CD14-positive monocyte (primary cell): Measurements from ENCODE around the gene TRIM38. TPM values are rescaled to one million over a fixed set of nuclear protein-coding genes. Genes with fewer than 3 reads are reported as not detected.
A peak's percentile ranks its signal among the peaks of the same experiment; 100 is the strongest.

Source experiments
- DNase-seq, 3 donors: peaks; one replicate each; pipeline ENCODE4 v3.0.0-alpha.2; 2011 to 2022
- H2AFZ ChIP-seq: 2 replicates; pipeline ENCODE4 v1.6.0; 2012; ENCODE audit warnings: mild to moderate bottlenecking, low read depth, low read length, inconsistent platforms; ENCODE audit not compliant: insufficient read depth, poor library complexity, severe bottlenecking
- H3K27ac ChIP-seq, 2 donors: 1 replicate in 1 of 2; 2 replicates in 1 of 2; pipeline ENCODE4 v1.5.1; 2012 to 2013; ENCODE audit warnings: low read length in 2 of 2, control low read depth in 1 of 2, inconsistent platforms in 1 of 2, low read depth in 1 of 2, mild to moderate bottlenecking in 1 of 2
- H3K27me3 ChIP-seq, 2 donors: one replicate each; pipeline versions ENCODE4 v1.6.0 to v1.6.1; 2011 to 2013; ENCODE audit warnings: low read length in 2 of 2; ENCODE audit not compliant: control insufficient read depth in 2 of 2, insufficient read depth in 2 of 2
- H3K36me3 ChIP-seq, 2 donors: replicated peaks in 1 of 2; 1 replicate in 1 of 2; 2 replicates in 1 of 2; pipeline versions ENCODE4 v1.5.1 to v1.6.1; 2012 to 2013; ENCODE audit warnings: low read length in 2 of 2, control low read depth in 1 of 2, inconsistent platforms in 1 of 2, mild to moderate bottlenecking in 1 of 2; ENCODE audit not compliant: insufficient read depth in 2 of 2, control insufficient read depth in 1 of 2
- H3K4me1 ChIP-seq, 2 donors: 1 replicate in 1 of 2; 2 replicates in 1 of 2; pipeline versions ENCODE4 v1.5.1 to v1.6.1; 2012 to 2013; ENCODE audit warnings: low read length in 2 of 2, control low read depth in 1 of 2, inconsistent platforms in 1 of 2, mild to moderate bottlenecking in 1 of 2, moderate library complexity in 1 of 2; ENCODE audit not compliant: insufficient read depth in 2 of 2, control insufficient read depth in 1 of 2
- H3K4me2 ChIP-seq: replicated peaks from 2 replicates; pipeline ENCODE3; 2012; ENCODE audit warnings: low read length, moderate library complexity, mild to moderate bottlenecking; ENCODE audit not compliant: poor library complexity, severe bottlenecking; ENCODE audit errors: extremely low read depth
- H3K4me3 ChIP-seq, 3 experiments: fragments of 200-600 bp in 1 of 3; sonication (generic) in 1 of 3; replicated peaks in 1 of 3; 1 replicate in 2 of 3; 2 replicates in 1 of 3; pipeline ENCODE4 v1.5.1; 2011 to 2013; ENCODE audit warnings: low read length in 3 of 3, mild to moderate bottlenecking in 3 of 3, control low read depth in 2 of 3, low read depth in 2 of 3, inconsistent platforms in 1 of 3, moderate library complexity in 1 of 3
- H3K79me2 ChIP-seq: 2 replicates; pipeline ENCODE4 v1.6.0; 2012; ENCODE audit warnings: mild to moderate bottlenecking, control low read depth, inconsistent platforms, low read length, moderate library complexity; ENCODE audit not compliant: insufficient read depth
- H3K9ac ChIP-seq: 2 replicates; pipeline ENCODE4 v1.6.0; 2017; ENCODE audit warnings: low read length, mild to moderate bottlenecking; ENCODE audit not compliant: insufficient read depth, poor library complexity, severe bottlenecking
- H3K9me3 ChIP-seq, 2 donors: replicated peaks in 1 of 2; 1 replicate in 1 of 2; 2 replicates in 1 of 2; pipeline versions ENCODE4 v1.5.1 to v1.6.1; 2012 to 2013; ENCODE audit warnings: low read length in 2 of 2, control low read depth in 1 of 2; ENCODE audit not compliant: control insufficient read depth in 1 of 2, insufficient read depth in 1 of 2
- H4K20me1 ChIP-seq: 2 replicates; pipeline ENCODE4 v1.6.0; 2012; ENCODE audit warnings: mild to moderate bottlenecking, low read length, control low read depth, moderate library complexity; ENCODE audit not compliant: insufficient read depth
- H3K27ac Mint-ChIP-seq, 7 donors: one replicate each; pipeline ENCODE4 v1.8.0; 2020; ENCODE audit warnings: mild to moderate bottlenecking in 7 of 7, mixed read lengths in 7 of 7, moderate library complexity in 6 of 7, inconsistent platforms in 2 of 7
- H3K27me3 Mint-ChIP-seq, 3 donors: one replicate each; pipeline ENCODE4 v1.8.0; 2021 to 2022; ENCODE audit warnings: low read depth in 3 of 3, mild to moderate bottlenecking in 3 of 3, mixed read lengths in 3 of 3, moderate library complexity in 3 of 3, inconsistent platforms in 1 of 3
- H3K36me3 Mint-ChIP-seq, 2 donors: one replicate each; pipeline ENCODE4 v1.8.0; 2020; ENCODE audit warnings: mixed read lengths in 2 of 2, inconsistent platforms in 1 of 2, mild to moderate bottlenecking in 1 of 2
- H3K4me1 Mint-ChIP-seq: one replicate; pipeline ENCODE4 v1.8.0; 2020; ENCODE audit warnings: mild to moderate bottlenecking, mixed read lengths
- H3K4me3 Mint-ChIP-seq, 2 donors: one replicate each; pipeline ENCODE4 v1.8.0; 2020; ENCODE audit warnings: mild to moderate bottlenecking in 2 of 2, mixed read lengths in 2 of 2, moderate library complexity in 1 of 2
- H3K9me3 Mint-ChIP-seq, 7 donors: one replicate each; pipeline ENCODE4 v1.8.0; 2020 to 2022; ENCODE audit warnings: mixed read lengths in 7 of 7, mild to moderate bottlenecking in 6 of 7, moderate library complexity in 6 of 7, inconsistent platforms in 2 of 7
- CTCF ChIP-seq: fragments of 200-600 bp; IDR thresholded peaks from one replicate; pipeline ENCODE4 v1.8.0; 2022; ENCODE audit warnings: antibody characterized with exemption, mild to moderate bottlenecking
- WGBS: methylation state at CpG from one replicate; pipeline ENCODE4 v1.1.5; 2013; ENCODE audit warnings: missing lambda C conversion rate; ENCODE audit not compliant: insufficient coverage; 5-methylcytosine and 5-hydroxymethylcytosine counted together
- intact Hi-C, 2 donors: fragments of 100-400 bp; cut with micrococcal nuclease; formaldehyde crosslinking; loops; one replicate each; pipeline versions ENCODE4 v1.15.0 to v1.15.1; 2023
- polyA plus RNA-seq, 3 donors: library from polyadenylated mRNA; depleted of rRNA in 1 of 3; unstranded in 2 of 3; stranded (reverse) in 1 of 3; fragments of 300-500 nt in 2 of 3; fragments of >200 nt in 1 of 3; fragmentation: Illumina TruSeq in 2 of 3; gene quantifications; 1 replicate in 2 of 3; 2 replicates in 1 of 3; pipeline ENCODE4 v1.2.3, GENCODE V29; 2012 to 2021

Gene TRIM38
- polyA plus RNA-seq, 3 donors = 4.1 to 23.2 (median 8.0) TPM

GRCh38 chr6:26022132-26022472 is 59.5 kb downstream of the TRIM38 start:
- peaks cover 43 to 57% of the 10 kb centered on the region in 2 donors for H3K4me1 ChIP-seq
- H4K20me1 ChIP-seq = no peaks in the 10 kb centered on the region
- H3K9me3 ChIP-seq = peaks cover 0 to 3% of the 10 kb centered on the region in 2 donors
- H3K27ac ChIP-seq = peak overlapping the region; percentile 91 to 97
- H3K27me3 ChIP-seq = no peaks in the 10 kb centered on the region
- Mint-ChIP-seq H3K4me1 (peaks cover 36% of the 10 kb centered on the region), H3K27me3 (peaks cover 0 to 6% (median 4%) of the 10 kb centered on the region in 3 donors), H3K36me3 (no peaks in the 10 kb centered on the region), H3K4me3 (peak overlapping the region; percentile 94 to 95), H3K9me3 (peaks cover 1 to 13% (median 5%) of the 10 kb centered on the region in 7 donors), H3K27ac (peak overlapping the region; percentile 97 to 99 (median 98))
- peak overlapping the region; percentile 75 for H3K4me2 ChIP-seq
- 0% methylated on average over 1 of the region's 5 CpGs for WGBS
- intact Hi-C loops = loop anchor here in 1 of 2 donors (5.0 to 10.0 kb wide), 3 partner anchors 35 to 1113 kb away; partner anchors contain the start of gene TRIM38
- DNase-seq = peak; percentile 62 to 89 (median 86)
- no peaks in the 10 kb centered on the region for H3K79me2 ChIP-seq
- peak overlapping the region; percentile 71 for H2AFZ ChIP-seq
- TF ChIP-seq CTCF = no peak
- H3K4me3 ChIP-seq = peak overlapping the region; percentile 66 to 79 (median 71)
- H3K36me3 ChIP-seq = no peaks in the 10 kb centered on the region
- H3K9ac ChIP-seq = peak overlapping the region; percentile 82

GRCh38 chr6:26022737-26023136 is 60.1 kb downstream of the TRIM38 start:
- no peak overlapping the region for H2AFZ ChIP-seq
- H3K79me2 ChIP-seq = no peaks in the 10 kb centered on the region

More at GRCh38 chr6:26022737-26023136, 60.1 kb downstream of the TRIM38 start:
- no peak overlapping the region for H3K27ac Mint-ChIP-seq
- intact Hi-C loops = loop anchor here in 1 of 2 donors (5.0 to 10.0 kb wide), 3 partner anchors 35 to 1112 kb away; partner anchors contain the start of gene TRIM38
- Histone ChIP-seq H4K20me1 (no peaks in the 10 kb centered on the region), H3K27me3 (no peaks in the 10 kb centered on the region), H3K9ac (no peak overlapping the region), H3K9me3 (peaks cover 0 to 3% of the 10 kb centered on the region in 2 donors), H3K4me3 (no peak overlapping the region), H3K4me1 (peaks cover 41 to 57% of the 10 kb centered on the region in 2 donors), H3K27ac (peak overlapping the region in 1 of 2 donors; percentile 97), H3K4me2 (no peak overlapping the region), H3K36me3 (no peaks in the 10 kb centered on the region)
- no peak for DNase-seq
- peaks cover 34% of the 10 kb centered on the region for H3K4me1 Mint-ChIP-seq
- no peak overlapping the region for H3K4me3 Mint-ChIP-seq
- H3K27me3 Mint-ChIP-seq = peaks cover 0 to under 1% (median 0%) of the 10 kb centered on the region in 3 donors
- TF ChIP-seq CTCF = no peak
- H3K36me3 Mint-ChIP-seq = no peaks in the 10 kb centered on the region
- peaks cover 1 to 11% (median 5%) of the 10 kb centered on the region in 7 donors for H3K9me3 Mint-ChIP-seq
- no CpG with 5 or more reads among the region's 1 CpG for WGBS
